Liver (tissue), 3 donors: ENCODE data around the gene SKAP2.

Experiments
- CTCF ChIP-seq: fragments of 150-350 bp; IDR thresholded peaks from 2 replicates; pipeline ENCODE4 v1.5.1; 2017; ENCODE audit warnings: improper control_type of control experiment, low read depth, low read length; ENCODE audit not compliant: missing input control
- EGR1 ChIP-seq, 2 donors: IDR thresholded peaks; 2 replicates each; pipeline ENCODE4 v1.6.1; 2016 to 2018; ENCODE audit warnings: antibody characterized with exemption in 2 of 2, low read depth in 2 of 2
- REST ChIP-seq: IDR thresholded peaks from 2 replicates; pipeline ENCODE4 v1.6.1; 2016; ENCODE audit warnings: antibody characterized with exemption, mild to moderate bottlenecking
- YY1 ChIP-seq: IDR thresholded peaks from 2 replicates; pipeline ENCODE4 v1.6.1; 2016; ENCODE audit warnings: antibody characterized with exemption, mild to moderate bottlenecking
- ZBTB33 ChIP-seq: IDR thresholded peaks from 2 replicates; pipeline ENCODE4 v1.6.1; 2016; ENCODE audit warnings: antibody characterized with exemption
- donor health status: healthy.
- donor health status: healthy.

- no peak for TF ChIP-seq CTCF
- TF ChIP-seq EGR1 (IDR thresholded peaks at IDR 0.05; ENCODE audit: low read depth in 2 of 2): no peak
- no peak for TF ChIP-seq YY1
- TF ChIP-seq ZBTB33: no peak
- no peak for TF ChIP-seq REST
These were observed 226.2 kb downstream of the SKAP2 start for GRCh38 chr7:26638140-26638539.
